Measurements from ENCODE around the gene S100A13. TPM values are rescaled to one million over a fixed set of nuclear protein-coding genes. Genes with fewer than 3 reads are reported as not detected.
"Not testable (repeated sequence)": the region's sequence is repeated elsewhere in the genome, so short reads cannot be mapped to it uniquely, and the experiment has no call there.

S100A13 gene
- total RNA-seq, 2 donors from 2014 or later = 224 to 284 TPM

DNA sequence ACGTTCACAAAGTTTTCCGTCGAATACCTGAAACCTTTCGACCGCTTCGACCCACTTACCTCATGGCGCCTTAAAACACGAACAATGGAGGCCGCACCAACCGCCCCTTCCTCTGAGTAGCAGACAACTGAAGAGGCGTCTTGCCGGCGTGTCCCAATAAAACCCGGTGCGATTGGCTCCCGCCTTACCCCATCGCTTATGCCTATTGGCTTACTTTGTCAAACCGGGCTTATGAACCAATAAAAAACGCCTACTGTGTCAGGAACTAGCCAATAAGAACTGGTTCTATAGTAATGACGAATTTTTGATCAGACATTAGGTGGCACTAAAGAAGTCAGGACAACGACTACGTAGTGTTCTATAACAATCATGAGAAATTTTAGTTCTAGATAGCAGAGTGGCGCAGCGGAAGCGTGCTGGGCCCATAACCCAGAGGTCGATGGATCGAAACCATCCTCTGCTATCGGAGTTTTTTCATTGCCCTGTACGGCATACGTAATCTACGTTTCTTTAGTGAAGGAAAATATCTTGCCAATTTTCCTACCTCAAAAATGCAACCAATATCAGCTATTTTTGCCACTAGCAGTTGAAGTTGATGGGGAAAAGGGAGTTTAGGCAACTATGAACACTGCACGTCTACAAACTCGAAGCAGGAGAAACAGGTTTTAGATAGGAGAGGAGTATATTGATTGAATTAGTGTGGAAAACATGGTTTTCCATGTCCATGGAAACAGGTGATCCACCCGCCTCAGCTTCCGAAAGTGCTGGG, 43.7 kb upstream of the S100A13 start, which contains the start of gene ILF2:
Gene ILF2 (minus strand): TSS at position 135 of the 769 bp plus-strand sequence. CDS start 71 bp downstream, at position 64.
- peak within 1 kb of the TSS; percentile 97 for H3K9ac ChIP-seq (ENCODE audit: extremely low read depth, low read length, poor library complexity, severe bottlenecking)
- peak; percentile 98 for DNase-seq
- Mint-ChIP-seq H3K27me3 (ENCODE audit: insufficient read depth) (no peaks in the 10 kb centered on the region), H3K4me3 (no peak within 1 kb of the TSS), H3K27ac (no peak within 1 kb of the TSS), H3K4me1 (peaks cover 8% of the 10 kb centered on the region), H3K36me3 (ENCODE audit: low read depth) (peaks cover 42% of the 10 kb centered on the region), H3K9me3 (no peaks in the 10 kb centered on the region)
- peak within 1 kb of the TSS; percentile 96 for H3K4me3 ChIP-seq (ENCODE audit: low read length)
- peak within 1 kb of the TSS; percentile 85 for H3K27ac ChIP-seq (ENCODE audit: low read depth, low read length)
- H3K36me3 ChIP-seq (ENCODE audit: control insufficient read depth, insufficient read depth, low read length) = peaks cover 39% of the 10 kb centered on the region
- H3K4me1 ChIP-seq (ENCODE audit: control insufficient read depth, insufficient read depth, low read length) = no peaks in the 10 kb centered on the region
- TF ChIP-seq, protein P1, sequence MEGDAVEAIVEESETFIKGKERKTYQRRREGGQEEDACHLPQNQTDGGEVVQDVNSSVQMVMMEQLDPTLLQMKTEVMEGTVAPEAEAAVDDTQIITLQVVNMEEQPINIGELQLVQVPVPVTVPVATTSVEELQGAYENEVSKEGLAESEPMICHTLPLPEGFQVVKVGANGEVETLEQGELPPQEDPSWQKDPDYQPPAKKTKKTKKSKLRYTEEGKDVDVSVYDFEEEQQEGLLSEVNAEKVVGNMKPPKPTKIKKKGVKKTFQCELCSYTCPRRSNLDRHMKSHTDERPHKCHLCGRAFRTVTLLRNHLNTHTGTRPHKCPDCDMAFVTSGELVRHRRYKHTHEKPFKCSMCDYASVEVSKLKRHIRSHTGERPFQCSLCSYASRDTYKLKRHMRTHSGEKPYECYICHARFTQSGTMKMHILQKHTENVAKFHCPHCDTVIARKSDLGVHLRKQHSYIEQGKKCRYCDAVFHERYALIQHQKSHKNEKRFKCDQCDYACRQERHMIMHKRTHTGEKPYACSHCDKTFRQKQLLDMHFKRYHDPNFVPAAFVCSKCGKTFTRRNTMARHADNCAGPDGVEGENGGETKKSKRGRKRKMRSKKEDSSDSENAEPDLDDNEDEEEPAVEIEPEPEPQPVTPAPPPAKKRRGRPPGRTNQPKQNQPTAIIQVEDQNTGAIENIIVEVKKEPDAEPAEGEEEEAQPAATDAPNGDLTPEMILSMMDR (conservative IDR thresholded peaks at IDR 0.05) = peak; percentile 50
- H3K9me3 ChIP-seq (ENCODE audit: control insufficient read depth, low read length) = peaks cover 7% of the 10 kb centered on the region
- WGBS, 2 experiments (ENCODE audit: insufficient coverage in 1 of 2, insufficient read length in 1 of 2) = 1% methylated on average over 28 to 35 of the region's 35 CpGs
- no peaks in the 10 kb centered on the region for H3K27me3 ChIP-seq (ENCODE audit: control insufficient read depth, insufficient read depth, low read length, poor library complexity, severe bottlenecking)

DNA sequence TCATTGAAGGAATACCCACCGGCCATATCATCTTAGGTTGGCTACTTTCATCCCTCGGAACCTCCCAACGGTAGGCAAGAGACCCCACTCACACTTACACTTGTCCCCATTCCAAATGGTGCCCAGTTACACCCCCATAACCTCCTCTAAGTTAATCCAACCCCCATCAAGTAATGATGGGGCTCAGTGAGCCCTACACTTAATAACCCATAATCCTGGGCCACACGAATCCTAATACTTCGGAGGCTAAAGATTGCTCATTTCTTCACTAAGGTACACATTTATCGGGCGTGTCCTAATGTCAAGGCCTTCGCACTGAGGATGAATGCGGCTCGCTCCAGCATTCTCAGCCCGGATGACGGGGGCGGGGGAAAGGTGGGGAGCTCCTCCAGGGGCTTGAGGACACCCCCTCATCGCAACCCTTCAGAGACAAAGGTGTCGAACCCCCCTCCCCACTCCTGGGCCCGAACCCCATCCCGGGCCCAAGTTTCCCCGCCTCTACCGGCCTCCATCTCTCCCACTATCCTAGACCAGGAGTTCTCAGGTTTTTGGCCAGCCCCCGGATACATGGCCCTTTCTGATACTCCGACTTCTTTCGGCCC, 43.1 kb upstream of the S100A13 start:
- no peak overlapping the region for H3K27ac Mint-ChIP-seq
- TF ChIP-seq, protein P1 (conservative IDR thresholded peaks at IDR 0.05) = no peak
- H3K4me1 Mint-ChIP-seq = peaks cover 8% of the 10 kb centered on the region
- no peaks in the 10 kb centered on the region for H3K27me3 ChIP-seq (ENCODE audit: control insufficient read depth, insufficient read depth, low read length, poor library complexity, severe bottlenecking)
- peaks cover 46% of the 10 kb centered on the region for H3K36me3 ChIP-seq (ENCODE audit: control insufficient read depth, insufficient read depth, low read length)
- H3K4me1 ChIP-seq (ENCODE audit: control insufficient read depth, insufficient read depth, low read length) = no peaks in the 10 kb centered on the region
- no peak for DNase-seq
- H3K27ac ChIP-seq (ENCODE audit: low read depth, low read length) = peak overlapping the region; percentile 85
- WGBS, 2 experiments (ENCODE audit: insufficient coverage in 1 of 2, insufficient read length in 1 of 2) = 0 to 2% methylated on average over 13 to 22 of the region's 22 CpGs
- H3K9me3 ChIP-seq (ENCODE audit: control insufficient read depth, low read length) = peaks cover 7% of the 10 kb centered on the region
- peak overlapping the region; percentile 96 for H3K4me3 ChIP-seq (ENCODE audit: low read length)
- H3K4me3 Mint-ChIP-seq = no peak overlapping the region
- H3K27me3 Mint-ChIP-seq (ENCODE audit: insufficient read depth) = no peaks in the 10 kb centered on the region
- H3K36me3 Mint-ChIP-seq (ENCODE audit: low read depth) = peaks cover 48% of the 10 kb centered on the region
- peak overlapping the region; percentile 97 for H3K9ac ChIP-seq (ENCODE audit: extremely low read depth, low read length, poor library complexity, severe bottlenecking)
- H3K9me3 Mint-ChIP-seq = no peaks in the 10 kb centered on the region

DNA sequence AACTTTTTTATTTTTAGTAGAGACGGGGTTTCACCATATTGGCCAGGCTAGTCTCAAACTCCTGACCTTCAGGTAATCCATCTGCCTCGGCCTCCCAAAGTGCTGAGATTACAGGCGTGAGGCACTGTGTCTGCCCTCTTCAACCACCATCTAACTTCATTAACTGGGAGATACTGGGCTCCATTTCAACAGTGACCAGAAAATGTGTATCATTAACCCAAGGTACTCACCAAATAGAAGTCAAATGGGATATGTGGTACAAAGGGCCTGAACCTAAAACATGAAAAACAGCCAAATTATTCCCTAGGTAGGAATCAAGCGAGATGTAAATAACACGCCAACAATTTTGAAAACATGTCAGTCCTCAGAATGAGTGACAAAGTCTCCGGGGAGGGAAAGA, 42.3 kb upstream of the S100A13 start:
- no peaks in the 10 kb centered on the region for H3K9me3 Mint-ChIP-seq
- H3K9me3 ChIP-seq (ENCODE audit: control insufficient read depth, low read length) = peaks cover 7% of the 10 kb centered on the region
- H3K4me3 Mint-ChIP-seq = no peak overlapping the region
- TF ChIP-seq, protein P1 (conservative IDR thresholded peaks at IDR 0.05) = no peak
- no peak for DNase-seq
- 93 to 96% methylated on average over 6 of the region's 6 CpGs for WGBS, 2 experiments (ENCODE audit: insufficient coverage in 1 of 2, insufficient read length in 1 of 2)
- H3K9ac ChIP-seq (ENCODE audit: extremely low read depth, low read length, poor library complexity, severe bottlenecking) = peak overlapping the region; percentile 97
- no peaks in the 10 kb centered on the region for H3K4me1 ChIP-seq (ENCODE audit: control insufficient read depth, insufficient read depth, low read length)
- peaks cover 8% of the 10 kb centered on the region for H3K4me1 Mint-ChIP-seq
- H3K27ac Mint-ChIP-seq = no peak overlapping the region
- H3K36me3 ChIP-seq (ENCODE audit: control insufficient read depth, insufficient read depth, low read length) = peaks cover 54% of the 10 kb centered on the region
- H3K4me3 ChIP-seq (ENCODE audit: low read length) = peak overlapping the region; percentile 96
- no peak overlapping the region for H3K27ac ChIP-seq (ENCODE audit: low read depth, low read length)
- H3K27me3 Mint-ChIP-seq (ENCODE audit: insufficient read depth) = no peaks in the 10 kb centered on the region
- H3K36me3 Mint-ChIP-seq (ENCODE audit: low read depth) = peaks cover 56% of the 10 kb centered on the region
- H3K27me3 ChIP-seq (ENCODE audit: control insufficient read depth, insufficient read depth, low read length, poor library complexity, severe bottlenecking) = no peaks in the 10 kb centered on the region

DNA sequence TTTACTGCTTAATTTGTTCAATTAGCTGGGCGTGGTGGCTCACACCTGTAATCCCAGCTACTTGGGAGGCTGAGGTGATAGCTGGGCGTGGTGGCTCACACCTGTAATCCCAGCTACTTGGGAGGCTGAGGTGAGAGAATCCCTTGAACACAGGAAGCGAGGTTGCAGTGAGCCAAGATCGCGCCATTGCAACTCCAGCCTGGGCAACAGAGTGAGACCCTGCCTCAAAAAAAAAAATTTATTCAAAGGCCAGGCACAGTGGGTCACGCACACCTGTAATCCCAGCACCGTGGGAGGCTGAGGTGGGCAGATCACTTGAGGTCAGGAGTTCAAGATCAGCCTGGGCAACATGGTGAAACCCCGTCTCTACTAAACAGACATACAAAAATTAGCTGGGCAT, 41.4 kb upstream of the S100A13 start:
- not testable (repeated sequence) for H3K9me3 Mint-ChIP-seq; DNase-seq; H3K4me3 Mint-ChIP-seq; H3K27me3 Mint-ChIP-seq (ENCODE audit: insufficient read depth); H3K27ac Mint-ChIP-seq; H3K9ac ChIP-seq (ENCODE audit: extremely low read depth, low read length, poor library complexity, severe bottlenecking); H3K4me1 ChIP-seq (ENCODE audit: control insufficient read depth, insufficient read depth, low read length); H3K27ac ChIP-seq (ENCODE audit: low read depth, low read length); H3K27me3 ChIP-seq (ENCODE audit: control insufficient read depth, insufficient read depth, low read length, poor library complexity, severe bottlenecking); H3K9me3 ChIP-seq (ENCODE audit: control insufficient read depth, low read length); H3K4me1 Mint-ChIP-seq
- peak overlapping the region; percentile 96 for H3K4me3 ChIP-seq (ENCODE audit: low read length)
- peaks cover 63% of the 10 kb centered on the region for H3K36me3 ChIP-seq (ENCODE audit: control insufficient read depth, insufficient read depth, low read length)
- WGBS, 2 experiments (ENCODE audit: insufficient coverage in 1 of 2, insufficient read length in 1 of 2) = 95 to 97% methylated on average over 7 to 8 of the region's 8 CpGs
- peaks cover 64% of the 10 kb centered on the region for H3K36me3 Mint-ChIP-seq (ENCODE audit: low read depth)

Data from endodermal cell (in vitro differentiated cells).